DOHH2 (cell line): ENCODE results near the gene CPHXL.
A peak's percentile ranks its signal among the peaks of the same experiment; 100 is the strongest.

Experiments
- H3F3A ChIP-seq: fragments of 200-600 bp; sonication (generic), shearing (Covaris generic); 2 replicates; pipeline ENCODE4 v1.6.0; 2016; ENCODE audit warnings: antibody characterized with exemption, mild to moderate bottlenecking; ENCODE audit not compliant: control insufficient read depth, insufficient read depth
- H3K27ac ChIP-seq: fragments of 200-600 bp; sonication (generic); 2 replicates; pipeline ENCODE4 v1.5.1; 2014; ENCODE audit warnings: low read depth, mild to moderate bottlenecking, low read length, moderate library complexity
- H3K27me3 ChIP-seq: fragments of 200-600 bp; sonication (generic); 2 replicates; pipeline ENCODE4 v1.6.1; 2014; ENCODE audit warnings: mild to moderate bottlenecking, low read length, mixed read lengths; ENCODE audit not compliant: control insufficient read depth
- H3K36me3 ChIP-seq: fragments of 200-600 bp; sonication (generic); 2 replicates; pipeline ENCODE4 v1.6.1; 2014; ENCODE audit warnings: mild to moderate bottlenecking, low read length, moderate library complexity, mixed read lengths; ENCODE audit not compliant: control insufficient read depth
- H3K4me1 ChIP-seq: fragments of 200-600 bp; sonication (generic); 2 replicates; pipeline ENCODE4 v1.6.1; 2014; ENCODE audit warnings: mild to moderate bottlenecking, low read length, mixed read lengths; ENCODE audit not compliant: control insufficient read depth
- H3K4me2 ChIP-seq: fragments of 200-600 bp; sonication (generic); 2 replicates; pipeline ENCODE4 v1.6.0; 2014; ENCODE audit warnings: mild to moderate bottlenecking, low read length, moderate library complexity
- H3K4me3 ChIP-seq: fragments of 200-600 bp; sonication (generic); 2 replicates; pipeline ENCODE4 v1.5.1; 2014; ENCODE audit warnings: mild to moderate bottlenecking, low read length, mixed read lengths
- H3K79me2 ChIP-seq: fragments of 200-600 bp; sonication (generic); 2 replicates; pipeline ENCODE4 v1.6.1; 2014; ENCODE audit warnings: mild to moderate bottlenecking, low read length, mixed read lengths; ENCODE audit not compliant: control insufficient read depth
- H3K9me2 ChIP-seq: fragments of 200-600 bp; sonication (generic); replicated peaks from 2 replicates; pipeline ENCODE4 v1.6.1; 2014; ENCODE audit warnings: mild to moderate bottlenecking, low read length, mixed read lengths; ENCODE audit not compliant: control insufficient read depth
- H3K9me3 ChIP-seq: fragments of 200-600 bp; sonication (generic); 2 replicates; pipeline ENCODE4 v1.6.1; 2014; ENCODE audit warnings: antibody characterized with exemption, low read length, mixed read lengths; ENCODE audit not compliant: control insufficient read depth, insufficient read depth
- H4K20me1 ChIP-seq: fragments of 200-600 bp; sonication (generic); 2 replicates; pipeline ENCODE4 v1.6.0; 2014; ENCODE audit warnings: low read depth, mild to moderate bottlenecking, antibody characterized with exemption, low read length, moderate library complexity; ENCODE audit not compliant: control insufficient read depth, insufficient read depth
- EZH2phosphoT487 ChIP-seq: fragments of 200-600 bp; sonication (generic); IDR thresholded peaks from 2 replicates; pipeline ENCODE4 v1.6.1; 2017; ENCODE audit warnings: borderline replicate concordance, mild to moderate bottlenecking, antibody characterized with exemption, low read length, moderate library complexity, mixed read lengths
- TF ChIP-seq, protein P1 (sequence below): fragments of 200-600 bp; sonication (generic); IDR thresholded peaks from one replicate; pipeline ENCODE4 v1.5.1; 2014; ENCODE audit warnings: antibody characterized with exemption, mild to moderate bottlenecking, low read depth, low read length; ENCODE audit not compliant: poor library complexity, severe bottlenecking

CPHXL gene

DNA sequence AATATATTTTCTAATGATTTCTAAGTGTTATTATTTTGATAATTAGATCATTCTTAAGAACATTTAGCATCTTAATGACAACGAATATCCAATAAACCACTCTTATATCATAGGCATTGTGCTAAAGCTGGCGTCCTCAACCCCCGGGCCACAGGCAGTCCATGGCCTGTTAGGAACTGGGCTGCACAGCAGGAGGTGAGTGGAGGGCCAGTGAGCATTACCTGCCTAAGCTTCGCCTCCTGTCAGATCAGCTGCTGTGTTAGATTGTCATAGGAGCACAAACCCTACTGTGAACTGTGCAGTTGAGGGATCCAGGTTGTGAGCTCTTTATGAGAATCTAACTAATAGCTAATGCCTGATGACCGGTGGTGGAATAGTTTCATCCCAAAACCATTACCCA, 28.7 kb downstream of the CPHXL start:
- no peak for TF ChIP-seq EZH2phosphoT487
- TF ChIP-seq, protein P1, sequence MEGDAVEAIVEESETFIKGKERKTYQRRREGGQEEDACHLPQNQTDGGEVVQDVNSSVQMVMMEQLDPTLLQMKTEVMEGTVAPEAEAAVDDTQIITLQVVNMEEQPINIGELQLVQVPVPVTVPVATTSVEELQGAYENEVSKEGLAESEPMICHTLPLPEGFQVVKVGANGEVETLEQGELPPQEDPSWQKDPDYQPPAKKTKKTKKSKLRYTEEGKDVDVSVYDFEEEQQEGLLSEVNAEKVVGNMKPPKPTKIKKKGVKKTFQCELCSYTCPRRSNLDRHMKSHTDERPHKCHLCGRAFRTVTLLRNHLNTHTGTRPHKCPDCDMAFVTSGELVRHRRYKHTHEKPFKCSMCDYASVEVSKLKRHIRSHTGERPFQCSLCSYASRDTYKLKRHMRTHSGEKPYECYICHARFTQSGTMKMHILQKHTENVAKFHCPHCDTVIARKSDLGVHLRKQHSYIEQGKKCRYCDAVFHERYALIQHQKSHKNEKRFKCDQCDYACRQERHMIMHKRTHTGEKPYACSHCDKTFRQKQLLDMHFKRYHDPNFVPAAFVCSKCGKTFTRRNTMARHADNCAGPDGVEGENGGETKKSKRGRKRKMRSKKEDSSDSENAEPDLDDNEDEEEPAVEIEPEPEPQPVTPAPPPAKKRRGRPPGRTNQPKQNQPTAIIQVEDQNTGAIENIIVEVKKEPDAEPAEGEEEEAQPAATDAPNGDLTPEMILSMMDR, result no peak
- Histone ChIP-seq H3K4me3 (no peak overlapping the region), H3K9me3 (no peaks in the 10 kb centered on the region), H3F3A (no peaks in the 10 kb centered on the region), H3K27me3 (no peaks in the 10 kb centered on the region), H3K9me2 (no peaks in the 10 kb centered on the region), H3K36me3 (no peaks in the 10 kb centered on the region), H3K79me2 (no peaks in the 10 kb centered on the region), H3K4me1 (no peaks in the 10 kb centered on the region), H4K20me1 (no peaks in the 10 kb centered on the region), H3K4me2 (no peak overlapping the region), H3K27ac (no peak overlapping the region)

DNA sequence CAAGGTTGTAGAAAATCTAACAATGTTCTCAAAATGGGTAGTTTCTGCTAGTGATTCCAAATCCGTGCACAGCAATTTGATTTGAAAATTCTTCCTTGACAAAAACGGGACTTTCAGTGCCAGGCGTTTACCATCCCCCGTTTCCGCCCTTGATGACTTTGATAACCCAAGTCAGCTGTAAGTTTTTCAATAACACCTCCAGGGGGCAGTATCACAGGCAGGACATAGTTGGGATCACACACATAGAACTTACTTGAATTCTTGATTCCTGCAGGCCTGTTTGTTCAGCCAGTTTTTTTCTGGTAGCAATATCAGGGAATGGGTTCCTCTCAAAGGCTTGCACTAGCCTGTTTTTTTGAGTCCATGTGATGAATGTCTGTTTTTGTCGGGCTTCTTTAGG, 30.6 kb downstream of the CPHXL start:
- no peaks in the 10 kb centered on the region for H3K4me1 ChIP-seq
- no peaks in the 10 kb centered on the region for H3K36me3 ChIP-seq
- TF ChIP-seq, protein P1, result peak; percentile 42
- no peak for TF ChIP-seq EZH2phosphoT487
- no peaks in the 10 kb centered on the region for H3K9me3 ChIP-seq
- no peak overlapping the region for H3K4me2 ChIP-seq
- no peaks in the 10 kb centered on the region for H4K20me1 ChIP-seq
- H3K4me3 ChIP-seq, result no peak overlapping the region
- H3F3A ChIP-seq, result no peaks in the 10 kb centered on the region
- H3K27ac ChIP-seq, result no peak overlapping the region
- H3K79me2 ChIP-seq, result no peaks in the 10 kb centered on the region
- no peaks in the 10 kb centered on the region for H3K9me2 ChIP-seq
- no peaks in the 10 kb centered on the region for H3K27me3 ChIP-seq

DNA sequence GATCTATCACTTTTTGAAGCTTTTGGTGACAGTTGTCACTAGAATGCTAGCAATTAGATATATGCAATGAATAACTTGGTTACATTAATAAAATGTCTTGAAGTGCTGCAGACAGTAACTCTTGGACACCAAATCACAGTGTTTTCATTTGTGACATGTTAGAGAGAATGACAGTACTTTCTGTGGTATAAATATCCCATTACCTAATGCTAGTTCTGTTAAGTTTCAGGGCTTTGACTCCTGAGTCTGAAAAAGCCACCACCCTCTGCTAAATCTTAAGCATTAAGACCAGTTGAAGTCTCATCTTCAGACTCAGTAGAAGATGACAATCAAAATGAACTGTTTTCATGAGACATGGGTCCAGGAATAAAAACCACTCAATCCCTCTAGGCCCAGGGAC, 38.9 kb downstream of the CPHXL start:
- no peaks in the 10 kb centered on the region for H3K36me3 ChIP-seq
- H3K79me2 ChIP-seq, result no peaks in the 10 kb centered on the region
- no peaks in the 10 kb centered on the region for H3K27me3 ChIP-seq
- H3K9me3 ChIP-seq, result no peaks in the 10 kb centered on the region
- TF ChIP-seq EZH2phosphoT487, result no peak
- TF ChIP-seq, protein P1, result no peak
- H3K9me2 ChIP-seq, result no peaks in the 10 kb centered on the region
- H3K4me3 ChIP-seq, result no peak overlapping the region
- no peak overlapping the region for H3K4me2 ChIP-seq
- H4K20me1 ChIP-seq, result no peaks in the 10 kb centered on the region
- H3K4me1 ChIP-seq, result no peaks in the 10 kb centered on the region
- H3F3A ChIP-seq, result no peaks in the 10 kb centered on the region
- no peak overlapping the region for H3K27ac ChIP-seq

DNA sequence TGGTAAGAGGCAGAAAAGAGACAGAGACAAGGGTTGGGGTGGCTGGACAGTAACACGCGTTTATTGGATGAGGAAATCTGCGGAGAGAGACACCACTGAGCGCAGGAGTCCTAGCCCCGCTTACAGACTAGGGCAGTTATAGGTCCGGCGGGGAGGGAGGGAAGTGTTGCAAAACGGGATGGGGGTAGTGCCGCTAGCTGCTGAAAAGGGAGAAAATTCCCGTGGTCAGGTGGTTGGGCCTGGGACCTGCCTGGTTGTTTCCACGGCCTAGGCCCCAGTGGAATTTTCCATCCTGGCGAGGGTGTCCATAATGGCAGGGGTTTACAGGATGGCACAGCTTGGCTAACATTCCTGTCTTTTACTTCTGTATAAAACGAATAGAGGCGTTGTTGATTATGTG, 44.0 kb downstream of the CPHXL start:
- Histone ChIP-seq H3F3A (no peaks in the 10 kb centered on the region), H4K20me1 (no peaks in the 10 kb centered on the region), H3K36me3 (no peaks in the 10 kb centered on the region), H3K79me2 (no peaks in the 10 kb centered on the region), H3K9me3 (no peaks in the 10 kb centered on the region), H3K4me1 (no peaks in the 10 kb centered on the region), H3K4me3 (no peak overlapping the region), H3K27me3 (no peaks in the 10 kb centered on the region), H3K9me2 (no peaks in the 10 kb centered on the region), H3K27ac (no peak overlapping the region), H3K4me2 (no peak overlapping the region)
- TF ChIP-seq, protein P1, result no peak
- no peak for TF ChIP-seq EZH2phosphoT487
